DOHH2 (cell line): Measurements from ENCODE around the gene IL36G.
"Not testable (repeated sequence)": the region's sequence is repeated elsewhere in the genome, so short reads cannot be mapped to it uniquely, and the experiment has no call there.

Experiments used
- H3F3A ChIP-seq: fragments of 200-600 bp; sonication (generic), shearing (Covaris generic); 2 replicates; pipeline ENCODE4 v1.6.0; 2016; ENCODE audit warnings: antibody characterized with exemption, mild to moderate bottlenecking; ENCODE audit not compliant: control insufficient read depth, insufficient read depth
- H3K27ac ChIP-seq: fragments of 200-600 bp; sonication (generic); 2 replicates; pipeline ENCODE4 v1.5.1; 2014; ENCODE audit warnings: low read depth, mild to moderate bottlenecking, low read length, moderate library complexity
- H3K27me3 ChIP-seq: fragments of 200-600 bp; sonication (generic); 2 replicates; pipeline ENCODE4 v1.6.1; 2014; ENCODE audit warnings: mild to moderate bottlenecking, low read length, mixed read lengths; ENCODE audit not compliant: control insufficient read depth
- H3K36me3 ChIP-seq: fragments of 200-600 bp; sonication (generic); 2 replicates; pipeline ENCODE4 v1.6.1; 2014; ENCODE audit warnings: mild to moderate bottlenecking, low read length, moderate library complexity, mixed read lengths; ENCODE audit not compliant: control insufficient read depth
- H3K4me1 ChIP-seq: fragments of 200-600 bp; sonication (generic); 2 replicates; pipeline ENCODE4 v1.6.1; 2014; ENCODE audit warnings: mild to moderate bottlenecking, low read length, mixed read lengths; ENCODE audit not compliant: control insufficient read depth
- H3K4me2 ChIP-seq: fragments of 200-600 bp; sonication (generic); 2 replicates; pipeline ENCODE4 v1.6.0; 2014; ENCODE audit warnings: mild to moderate bottlenecking, low read length, moderate library complexity
- H3K4me3 ChIP-seq: fragments of 200-600 bp; sonication (generic); 2 replicates; pipeline ENCODE4 v1.5.1; 2014; ENCODE audit warnings: mild to moderate bottlenecking, low read length, mixed read lengths
- H3K79me2 ChIP-seq: fragments of 200-600 bp; sonication (generic); 2 replicates; pipeline ENCODE4 v1.6.1; 2014; ENCODE audit warnings: mild to moderate bottlenecking, low read length, mixed read lengths; ENCODE audit not compliant: control insufficient read depth
- H3K9me2 ChIP-seq: fragments of 200-600 bp; sonication (generic); replicated peaks from 2 replicates; pipeline ENCODE4 v1.6.1; 2014; ENCODE audit warnings: mild to moderate bottlenecking, low read length, mixed read lengths; ENCODE audit not compliant: control insufficient read depth
- H3K9me3 ChIP-seq: fragments of 200-600 bp; sonication (generic); 2 replicates; pipeline ENCODE4 v1.6.1; 2014; ENCODE audit warnings: antibody characterized with exemption, low read length, mixed read lengths; ENCODE audit not compliant: control insufficient read depth, insufficient read depth
- H4K20me1 ChIP-seq: fragments of 200-600 bp; sonication (generic); 2 replicates; pipeline ENCODE4 v1.6.0; 2014; ENCODE audit warnings: low read depth, mild to moderate bottlenecking, antibody characterized with exemption, low read length, moderate library complexity; ENCODE audit not compliant: control insufficient read depth, insufficient read depth
- EZH2phosphoT487 ChIP-seq: fragments of 200-600 bp; sonication (generic); IDR thresholded peaks from 2 replicates; pipeline ENCODE4 v1.6.1; 2017; ENCODE audit warnings: borderline replicate concordance, mild to moderate bottlenecking, antibody characterized with exemption, low read length, moderate library complexity, mixed read lengths
- TF ChIP-seq, protein P1 (sequence below): fragments of 200-600 bp; sonication (generic); IDR thresholded peaks from one replicate; pipeline ENCODE4 v1.5.1; 2014; ENCODE audit warnings: antibody characterized with exemption, mild to moderate bottlenecking, low read depth, low read length; ENCODE audit not compliant: poor library complexity, severe bottlenecking

Gene IL36G

DNA sequence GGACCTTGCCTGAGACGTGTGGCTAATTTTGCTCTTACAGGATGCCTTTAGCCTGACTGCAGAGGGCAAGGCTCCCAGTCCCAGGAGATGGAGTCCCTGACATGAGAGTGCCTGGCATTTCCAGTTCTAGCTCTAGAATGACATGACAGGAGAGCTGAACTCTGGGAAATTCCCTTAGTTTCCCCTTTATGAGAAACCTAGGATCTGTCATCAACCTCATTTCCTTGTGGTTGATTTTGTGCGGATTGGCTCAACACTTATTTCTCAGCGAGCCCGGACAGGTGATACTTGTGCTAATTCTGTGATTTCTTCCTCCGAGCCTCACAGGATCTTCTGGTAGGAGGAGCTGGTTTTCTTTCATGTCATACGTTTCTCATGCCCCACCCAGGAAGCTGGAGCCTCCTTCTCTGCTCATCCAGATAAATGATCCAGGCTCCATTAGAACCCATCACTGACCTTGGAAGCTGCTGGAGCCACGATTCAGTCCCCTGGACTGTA, at the start of gene IL36G:
Gene IL36G (plus strand): TSS at position 448 of the 498 bp plus-strand sequence. CDS start 633 bp downstream, outside the sequence.
- no peaks in the 10 kb centered on the region for H3K36me3 ChIP-seq
- no peak within 1 kb of the TSS for H3K4me2 ChIP-seq
- H3K27ac ChIP-seq, result no peak within 1 kb of the TSS
- no peaks in the 10 kb centered on the region for H3K9me3 ChIP-seq
- H4K20me1 ChIP-seq, result no peaks in the 10 kb centered on the region
- peaks cover 9% of the 10 kb centered on the region for H3K27me3 ChIP-seq
- no peak within 1 kb of the TSS for H3K4me3 ChIP-seq
- H3K9me2 ChIP-seq, result no peaks in the 10 kb centered on the region; the same call in 1 of the 2 replicates
- TF ChIP-seq, protein P1, sequence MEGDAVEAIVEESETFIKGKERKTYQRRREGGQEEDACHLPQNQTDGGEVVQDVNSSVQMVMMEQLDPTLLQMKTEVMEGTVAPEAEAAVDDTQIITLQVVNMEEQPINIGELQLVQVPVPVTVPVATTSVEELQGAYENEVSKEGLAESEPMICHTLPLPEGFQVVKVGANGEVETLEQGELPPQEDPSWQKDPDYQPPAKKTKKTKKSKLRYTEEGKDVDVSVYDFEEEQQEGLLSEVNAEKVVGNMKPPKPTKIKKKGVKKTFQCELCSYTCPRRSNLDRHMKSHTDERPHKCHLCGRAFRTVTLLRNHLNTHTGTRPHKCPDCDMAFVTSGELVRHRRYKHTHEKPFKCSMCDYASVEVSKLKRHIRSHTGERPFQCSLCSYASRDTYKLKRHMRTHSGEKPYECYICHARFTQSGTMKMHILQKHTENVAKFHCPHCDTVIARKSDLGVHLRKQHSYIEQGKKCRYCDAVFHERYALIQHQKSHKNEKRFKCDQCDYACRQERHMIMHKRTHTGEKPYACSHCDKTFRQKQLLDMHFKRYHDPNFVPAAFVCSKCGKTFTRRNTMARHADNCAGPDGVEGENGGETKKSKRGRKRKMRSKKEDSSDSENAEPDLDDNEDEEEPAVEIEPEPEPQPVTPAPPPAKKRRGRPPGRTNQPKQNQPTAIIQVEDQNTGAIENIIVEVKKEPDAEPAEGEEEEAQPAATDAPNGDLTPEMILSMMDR, result no peak
- TF ChIP-seq EZH2phosphoT487, result no peak
- H3F3A ChIP-seq, result no peaks in the 10 kb centered on the region
- no peaks in the 10 kb centered on the region for H3K4me1 ChIP-seq
- no peaks in the 10 kb centered on the region for H3K79me2 ChIP-seq

DNA sequence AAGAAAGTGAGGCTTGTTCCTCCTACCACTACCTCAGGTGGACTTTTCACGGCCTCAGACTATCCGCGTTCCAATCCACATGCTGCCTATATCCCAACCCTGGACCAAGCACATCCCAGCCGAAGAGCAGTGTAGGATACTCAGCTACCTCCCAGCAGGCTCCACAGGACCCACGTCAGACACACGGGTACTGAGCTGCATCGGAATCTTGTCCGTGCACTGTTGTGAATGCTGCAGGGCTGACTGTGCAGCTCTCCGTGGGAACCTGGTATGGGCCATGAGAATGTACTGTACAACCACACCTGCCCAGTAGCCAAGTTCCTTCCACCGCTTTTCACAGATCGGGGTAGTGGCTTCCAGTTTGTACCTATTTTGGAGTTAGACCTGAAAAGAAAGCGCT, 44.5 kb upstream of the IL36G start:
- Histone ChIP-seq H4K20me1 (no peaks in the 10 kb centered on the region), H3K4me1 (no peaks in the 10 kb centered on the region), H3K9me3 (no peaks in the 10 kb centered on the region), H3K4me2 (no peak overlapping the region), H3K79me2 (no peaks in the 10 kb centered on the region), H3F3A (no peaks in the 10 kb centered on the region), H3K4me3 (no peak overlapping the region), H3K36me3 (no peaks in the 10 kb centered on the region), H3K27me3 (peaks cover 15% of the 10 kb centered on the region), H3K9me2 (no peaks in the 10 kb centered on the region), H3K27ac (no peak overlapping the region)
- TF ChIP-seq EZH2phosphoT487, result no peak
- TF ChIP-seq, protein P1, result no peak

- H3K36me3 ChIP-seq, H3K4me1 ChIP-seq, H3K9me2 ChIP-seq, H3K4me3 ChIP-seq, H3F3A ChIP-seq, H3K79me2 ChIP-seq, H4K20me1 ChIP-seq, H3K4me2 ChIP-seq, H3K9me3 ChIP-seq, H3K27ac ChIP-seq: not testable (repeated sequence)
- H3K27me3 ChIP-seq, result peaks cover 15% of the 10 kb centered on the region
These were observed 43.7 kb upstream of the IL36G start for GRCh38 chr2:112934117-112934516.

- H3K27me3 ChIP-seq, result peaks cover 15% of the 10 kb centered on the region
- no peaks in the 10 kb centered on the region for H3K36me3 ChIP-seq
- no peaks in the 10 kb centered on the region for H3K4me1 ChIP-seq
- H3K79me2 ChIP-seq, result no peaks in the 10 kb centered on the region
- H3K9me3 ChIP-seq, result no peaks in the 10 kb centered on the region
- H3K9me2 ChIP-seq, result no peaks in the 10 kb centered on the region
- no peak overlapping the region for H3K4me3 ChIP-seq
- TF ChIP-seq, protein P1, result no peak
- TF ChIP-seq EZH2phosphoT487, result no peak
- no peaks in the 10 kb centered on the region for H4K20me1 ChIP-seq
- H3K27ac ChIP-seq, result no peak overlapping the region
- H3K4me2 ChIP-seq, result no peak overlapping the region
- no peaks in the 10 kb centered on the region for H3F3A ChIP-seq
These were observed 40.9 kb upstream of the IL36G start for GRCh38 chr2:112936927-112937232.
